Amniotic epithelial cell (primary cell): ENCODE results near the gene KLK7.

Experiments used
- DNase-seq: peaks from one replicate; pipeline ENCODE4 v3.0.0-alpha.2; 2010; ENCODE audit warnings: low read depth

KLK7 gene

DNA sequence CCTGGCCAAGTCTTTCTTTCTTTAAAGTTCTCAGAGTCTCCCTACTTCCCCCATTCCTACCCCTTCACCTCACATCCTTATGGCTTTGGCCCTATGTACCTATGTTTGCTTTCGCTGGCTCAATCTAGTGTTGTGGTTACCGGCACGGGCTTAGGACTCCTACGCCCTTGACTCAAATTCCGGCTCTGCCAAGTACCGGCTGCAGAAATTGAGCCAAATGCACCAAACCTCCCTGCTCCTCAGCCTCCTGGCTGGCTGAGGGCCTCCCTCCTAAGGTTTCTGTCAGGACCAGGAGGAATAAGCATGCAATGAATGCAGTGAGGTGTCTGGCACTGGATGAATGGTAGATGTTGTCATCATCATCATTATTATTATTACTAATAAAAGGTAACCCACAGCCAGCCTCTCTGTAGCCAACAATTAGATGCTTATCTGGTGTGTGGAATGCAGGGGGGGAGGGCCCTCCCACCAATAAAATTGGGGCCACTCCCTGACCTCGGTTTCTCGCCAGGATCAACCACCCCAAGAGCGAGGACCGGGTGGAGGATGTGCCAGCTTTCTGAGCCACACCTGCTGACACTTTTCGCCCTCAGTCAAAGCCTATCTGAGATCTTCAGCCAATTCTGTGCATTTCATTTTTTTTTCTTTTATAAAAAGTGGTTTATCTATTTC is 51.6 kb downstream of the KLK7 start:
- no peak for DNase-seq

DNA sequence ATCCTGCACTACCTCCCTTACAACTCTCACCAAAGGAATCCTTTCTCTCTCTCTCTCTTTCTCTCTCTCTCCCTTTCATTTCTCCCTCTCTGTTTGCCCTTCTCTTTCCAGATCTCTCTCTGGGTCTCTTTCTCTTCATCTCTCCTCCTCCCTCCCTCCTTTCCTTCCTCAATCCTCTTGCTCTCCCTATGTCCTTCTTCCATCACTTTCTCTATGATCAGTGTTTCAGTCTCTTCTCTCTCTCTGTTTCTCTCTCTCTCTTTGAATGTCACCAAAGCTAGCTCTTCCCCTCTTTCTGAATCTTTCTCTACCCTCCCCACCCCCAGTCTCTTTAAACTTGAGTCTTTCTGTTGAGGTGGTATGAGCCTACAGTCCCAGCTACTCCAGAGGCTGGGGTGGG is 52.7 kb downstream of the KLK7 start:
- no peak for DNase-seq

DNA sequence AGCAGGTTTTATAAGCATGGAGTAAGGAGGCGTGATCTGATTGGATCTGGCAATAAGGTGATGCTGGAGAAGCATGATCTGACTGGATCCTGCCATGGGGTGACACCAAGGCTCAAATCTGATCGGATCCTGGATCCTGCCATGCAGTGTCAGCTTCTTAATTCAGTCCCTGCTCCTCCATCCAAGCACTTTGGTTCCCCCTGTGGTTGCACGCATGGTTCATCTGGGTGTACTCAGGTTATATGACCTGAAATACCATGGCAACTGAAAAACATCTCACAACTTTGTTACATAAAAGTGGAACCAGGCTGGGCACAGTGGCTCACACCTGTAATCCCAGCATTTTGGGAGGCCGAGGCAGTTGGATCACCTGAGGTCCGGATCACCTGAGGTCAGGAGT is 54.9 kb downstream of the KLK7 start:
- no peak for DNase-seq
